Astrocyte (in vitro differentiated cells and primary cell): Measurements from ENCODE around the gene KCNK5. TPM values are rescaled to one million over a fixed set of nuclear protein-coding genes. Genes with fewer than 3 reads are reported as not detected.

Experiments
- DNase-seq: peaks from one replicate; pipeline ENCODE4 v3.0.0-alpha.2; 2010; ENCODE audit warnings: low read depth
- FAIRE-seq: peaks from 2 replicates; lab custom pipeline; 2011; peaks lifted over from hg19 to GRCh38; lab: Jason Lieb, UNC
- H2AFZ ChIP-seq: 2 replicates; pipeline ENCODE4 v1.6.0; 2012; ENCODE audit warnings: low read depth, low read length, inconsistent platforms
- H3K27ac ChIP-seq: 2 replicates; pipeline ENCODE4 v1.5.1; 2011; ENCODE audit warnings: low read depth, low read length, inconsistent platforms
- H3K27me3 ChIP-seq: 2 replicates; pipeline ENCODE4 v1.6.0; 2011; ENCODE audit warnings: low read length, inconsistent platforms; ENCODE audit not compliant: insufficient read depth
- H3K36me3 ChIP-seq: 2 replicates; pipeline ENCODE4 v1.5.1; 2011; ENCODE audit warnings: low read length, inconsistent platforms; ENCODE audit not compliant: insufficient read depth
- H3K4me1 ChIP-seq: 2 replicates; pipeline ENCODE4 v1.5.1; 2011; ENCODE audit warnings: low read length, inconsistent platforms; ENCODE audit not compliant: insufficient read depth
- H3K4me2 ChIP-seq: 2 replicates; pipeline ENCODE4 v1.6.0; 2012; ENCODE audit warnings: low read length, inconsistent platforms
- H3K4me3 ChIP-seq: 2 replicates; pipeline ENCODE4 v1.5.1; 2011; ENCODE audit warnings: low read depth, mild to moderate bottlenecking, low read length, inconsistent platforms; ENCODE audit not compliant: insufficient read depth
- H3K79me2 ChIP-seq: 2 replicates; pipeline ENCODE4 v1.6.0; 2012; ENCODE audit warnings: mild to moderate bottlenecking, low read length, inconsistent platforms; ENCODE audit not compliant: insufficient read depth
- H3K9ac ChIP-seq: 2 replicates; pipeline ENCODE4 v1.6.0; 2012; ENCODE audit warnings: mild to moderate bottlenecking, low read length, inconsistent platforms
- H3K9me3 ChIP-seq: 2 replicates; pipeline ENCODE4 v1.5.1; 2012; ENCODE audit warnings: low read depth, mild to moderate bottlenecking, low read length, inconsistent platforms; ENCODE audit not compliant: insufficient read depth
- H4K20me1 ChIP-seq: 2 replicates; pipeline ENCODE4 v1.6.0; 2012; ENCODE audit warnings: low read length, inconsistent platforms; ENCODE audit not compliant: insufficient read depth
- H3K27ac Mint-ChIP-seq: one replicate; pipeline ENCODE4 v1.8.0; 2021; ENCODE audit warnings: mild to moderate bottlenecking, mixed read lengths; ENCODE audit not compliant: unreplicated experiment
- H3K27me3 Mint-ChIP-seq: one replicate; pipeline ENCODE4 v1.8.0; 2021; ENCODE audit warnings: low read depth, mixed read lengths; ENCODE audit not compliant: unreplicated experiment
- H3K36me3 Mint-ChIP-seq: one replicate; pipeline ENCODE4 v1.8.0; 2021; ENCODE audit warnings: low read depth, mixed read lengths; ENCODE audit not compliant: unreplicated experiment
- H3K4me1 Mint-ChIP-seq: one replicate; pipeline ENCODE4 v1.8.0; 2021; ENCODE audit warnings: low read depth, mixed read lengths; ENCODE audit not compliant: unreplicated experiment
- H3K4me3 Mint-ChIP-seq: one replicate; pipeline ENCODE4 v1.8.0; 2021; ENCODE audit warnings: mild to moderate bottlenecking, moderate library complexity, mixed read lengths; ENCODE audit not compliant: unreplicated experiment
- H3K9me3 Mint-ChIP-seq: one replicate; pipeline ENCODE4 v1.8.0; 2021; ENCODE audit warnings: mild to moderate bottlenecking, mixed read lengths; ENCODE audit not compliant: unreplicated experiment
- EZH2 ChIP-seq: IDR thresholded peaks from 2 replicates; pipeline ENCODE4 v1.6.1; 2012; ENCODE audit warnings: mild to moderate bottlenecking, low read length, inconsistent platforms; ENCODE audit not compliant: insufficient read depth
- total RNA-seq: library from RNA; stranded (reverse); gene quantifications from 2 replicates; pipeline ENCODE4 v1.2.1, GENCODE V29; 2021
- TF ChIP-seq, protein P1 (sequence below): IDR thresholded peaks from 2 replicates; pipeline ENCODE4 v1.5.1; 2011; ENCODE audit warnings: low read depth, mild to moderate bottlenecking, inconsistent platforms, low read length, moderate library complexity; ENCODE audit not compliant: insufficient read depth

The KCNK5 gene
- total RNA-seq, 1 donor from 2014 or later = 0.14 TPM

DNA sequence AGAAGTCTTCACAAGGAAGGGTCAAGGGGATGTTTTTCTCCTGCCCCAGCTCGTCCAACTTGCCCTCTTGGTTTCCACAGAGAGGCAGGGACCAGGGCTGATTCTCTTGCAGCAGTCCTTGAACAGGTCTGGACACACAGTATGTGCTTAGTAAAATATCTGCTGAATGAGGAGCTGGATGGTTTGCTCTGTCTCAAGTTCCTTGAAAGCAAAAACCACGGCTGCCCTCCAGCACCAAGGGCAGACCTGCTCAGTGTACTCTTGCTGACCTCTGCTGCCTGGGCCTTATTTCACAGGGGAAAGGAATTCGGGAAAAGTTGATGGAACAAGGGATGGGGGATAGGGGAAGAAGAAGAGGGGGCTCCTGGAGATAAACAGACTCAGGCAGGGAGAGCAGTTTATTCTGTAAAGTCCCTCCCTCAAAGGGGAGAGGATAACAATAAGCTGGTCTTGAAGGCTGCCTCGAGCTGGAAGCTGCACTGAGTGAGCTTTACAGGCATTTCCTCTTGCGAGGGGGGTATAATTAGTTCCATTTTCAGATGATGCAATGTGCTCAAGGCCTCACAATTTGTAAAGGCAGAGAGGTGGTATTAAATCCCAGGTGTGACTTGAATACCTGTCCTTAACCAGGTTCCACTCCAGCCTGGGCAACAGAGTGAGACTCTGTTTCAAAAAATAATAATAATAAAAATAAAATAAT lies 10.3 kb downstream of the KCNK5 start:
- H3K9ac ChIP-seq = no peak overlapping the region
- H3K27me3 ChIP-seq = no peaks in the 10 kb centered on the region
- no peaks in the 10 kb centered on the region for H3K79me2 ChIP-seq
- no peaks in the 10 kb centered on the region for H3K4me1 ChIP-seq
- no peaks in the 10 kb centered on the region for H3K9me3 ChIP-seq
- DNase-seq (no peak), FAIRE-seq (no peak)
- H4K20me1 ChIP-seq = no peaks in the 10 kb centered on the region
- Mint-ChIP-seq H3K4me3 (no peak overlapping the region), H3K27ac (no peak overlapping the region), H3K9me3 (peaks cover 2% of the 10 kb centered on the region), H3K36me3 (no peaks in the 10 kb centered on the region), H3K27me3 (peaks cover 17% of the 10 kb centered on the region), H3K4me1 (peaks cover 16% of the 10 kb centered on the region)
- no peak overlapping the region for H3K4me2 ChIP-seq
- H3K27ac ChIP-seq = no peak overlapping the region
- TF ChIP-seq, protein P1, sequence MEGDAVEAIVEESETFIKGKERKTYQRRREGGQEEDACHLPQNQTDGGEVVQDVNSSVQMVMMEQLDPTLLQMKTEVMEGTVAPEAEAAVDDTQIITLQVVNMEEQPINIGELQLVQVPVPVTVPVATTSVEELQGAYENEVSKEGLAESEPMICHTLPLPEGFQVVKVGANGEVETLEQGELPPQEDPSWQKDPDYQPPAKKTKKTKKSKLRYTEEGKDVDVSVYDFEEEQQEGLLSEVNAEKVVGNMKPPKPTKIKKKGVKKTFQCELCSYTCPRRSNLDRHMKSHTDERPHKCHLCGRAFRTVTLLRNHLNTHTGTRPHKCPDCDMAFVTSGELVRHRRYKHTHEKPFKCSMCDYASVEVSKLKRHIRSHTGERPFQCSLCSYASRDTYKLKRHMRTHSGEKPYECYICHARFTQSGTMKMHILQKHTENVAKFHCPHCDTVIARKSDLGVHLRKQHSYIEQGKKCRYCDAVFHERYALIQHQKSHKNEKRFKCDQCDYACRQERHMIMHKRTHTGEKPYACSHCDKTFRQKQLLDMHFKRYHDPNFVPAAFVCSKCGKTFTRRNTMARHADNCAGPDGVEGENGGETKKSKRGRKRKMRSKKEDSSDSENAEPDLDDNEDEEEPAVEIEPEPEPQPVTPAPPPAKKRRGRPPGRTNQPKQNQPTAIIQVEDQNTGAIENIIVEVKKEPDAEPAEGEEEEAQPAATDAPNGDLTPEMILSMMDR = no peak
- TF ChIP-seq EZH2 = no peak
- no peak overlapping the region for H3K4me3 ChIP-seq
- no peaks in the 10 kb centered on the region for H3K36me3 ChIP-seq
- no peak overlapping the region for H2AFZ ChIP-seq

DNA sequence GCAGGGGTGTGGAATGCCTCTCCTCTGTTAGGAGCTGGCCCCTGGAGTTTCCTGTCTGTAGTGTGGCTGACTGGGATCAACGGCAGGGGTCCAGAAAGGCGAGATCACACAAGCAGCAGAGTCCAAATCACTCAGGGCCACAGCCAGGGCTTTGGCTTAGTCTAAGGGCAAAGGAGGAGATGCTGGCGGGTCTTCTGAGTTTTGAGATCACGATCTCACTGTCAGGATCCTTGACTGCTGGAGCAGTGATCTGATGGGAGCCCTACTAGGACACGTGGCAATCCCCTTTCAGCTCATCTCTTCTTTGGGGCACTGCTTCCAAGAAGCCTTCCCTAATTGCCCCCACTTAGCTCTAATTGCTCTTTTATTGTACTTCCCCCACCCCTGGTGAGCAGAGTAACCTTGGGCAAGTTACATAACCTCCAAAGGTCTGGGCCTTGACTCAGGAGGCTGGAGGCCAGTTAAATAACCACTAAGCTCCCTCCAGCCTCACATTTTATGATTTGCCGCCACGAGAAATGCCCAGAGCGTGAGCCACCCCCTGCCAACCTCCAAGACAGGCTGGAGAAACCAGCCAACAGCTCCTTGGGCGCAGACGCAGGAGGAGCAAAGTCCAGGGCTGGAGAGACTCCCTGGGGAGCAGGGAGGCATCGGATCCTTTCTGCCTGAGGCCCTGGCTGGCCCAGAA lies 12.0 kb downstream of the KCNK5 start:
- Mint-ChIP-seq H3K27me3 (peaks cover 17% of the 10 kb centered on the region), H3K4me1 (peaks cover 16% of the 10 kb centered on the region), H3K4me3 (no peak overlapping the region), H3K27ac (no peak overlapping the region), H3K36me3 (peaks cover 2% of the 10 kb centered on the region), H3K9me3 (peaks cover 2% of the 10 kb centered on the region)
- no peaks in the 10 kb centered on the region for H3K79me2 ChIP-seq
- no peak overlapping the region for H2AFZ ChIP-seq
- no peak overlapping the region for H3K4me2 ChIP-seq
- no peaks in the 10 kb centered on the region for H4K20me1 ChIP-seq
- no peak overlapping the region for H3K4me3 ChIP-seq
- TF ChIP-seq, protein P1 = no peak
- TF ChIP-seq EZH2 = no peak
- H3K27ac ChIP-seq = no peak overlapping the region
- H3K9ac ChIP-seq = no peak overlapping the region
- H3K4me1 ChIP-seq = no peaks in the 10 kb centered on the region
- no peaks in the 10 kb centered on the region for H3K9me3 ChIP-seq
- FAIRE-seq (no peak), DNase-seq (no peak)
- H3K27me3 ChIP-seq = no peaks in the 10 kb centered on the region
- H3K36me3 ChIP-seq = no peaks in the 10 kb centered on the region
